GM19452 (cell line): ENCODE data around the gene NEU2.
"Not testable (repeated sequence)": the region's sequence is repeated elsewhere in the genome, so short reads cannot be mapped to it uniquely, and the experiment has no call there.

Source experiments
- ATAC-seq: cut with Tn5 transposase; IDR thresholded peaks from one replicate; pipeline ENCODE4 v1.9.1; 2021; ENCODE audit not compliant: unreplicated experiment

NEU2 gene

DNA sequence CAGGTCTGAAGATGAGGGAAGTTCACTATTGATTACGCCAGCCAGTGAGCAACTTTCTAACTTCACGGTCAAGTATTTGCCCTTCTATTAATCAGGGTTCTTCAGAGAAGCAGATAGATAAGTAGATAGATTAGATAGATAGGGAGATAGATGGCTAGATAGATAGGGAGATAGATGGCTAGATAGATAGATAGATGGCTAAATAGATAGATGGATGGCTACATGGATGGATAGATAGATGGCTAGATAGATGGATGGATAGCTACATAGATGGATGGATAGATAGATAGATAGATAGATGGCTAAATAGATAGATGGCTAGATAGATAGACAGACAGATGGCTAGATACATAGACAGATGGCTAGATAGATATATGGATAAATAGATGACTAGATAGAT, 22.9 kb downstream of the NEU2 start:
- ATAC-seq = no peak

DNA sequence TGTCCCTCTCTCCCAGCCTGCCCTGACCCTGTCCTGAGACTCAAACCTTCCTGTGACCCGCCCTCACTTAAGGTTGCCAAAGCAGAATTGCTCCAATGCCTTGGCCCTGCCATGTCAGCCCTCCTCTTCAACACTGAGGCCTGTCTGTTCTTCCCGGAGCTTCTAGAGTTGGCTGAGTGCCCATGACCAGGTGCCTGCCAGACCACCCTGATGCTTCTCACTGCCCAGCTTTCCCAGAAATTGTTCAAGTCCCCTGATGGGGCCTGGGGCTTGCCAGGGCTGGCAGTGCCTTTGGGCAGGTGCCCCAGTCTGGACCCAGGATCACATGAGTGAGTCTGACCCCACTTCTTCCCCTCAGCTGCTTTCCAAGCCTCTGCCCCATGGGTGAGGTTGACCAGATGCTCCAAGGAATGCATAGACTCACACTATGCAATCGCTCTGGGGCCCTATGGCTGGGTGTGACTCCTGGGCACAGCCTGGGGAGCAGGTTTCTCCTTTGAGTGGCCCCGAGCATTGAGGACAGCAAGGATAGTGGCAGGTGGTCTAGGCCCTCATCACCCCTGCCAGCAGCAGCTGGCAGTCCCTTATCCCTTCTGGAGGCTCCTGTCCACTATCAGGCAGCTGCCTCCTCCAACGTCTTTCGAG, 24.6 kb downstream of the NEU2 start:
- no peak for ATAC-seq

DNA sequence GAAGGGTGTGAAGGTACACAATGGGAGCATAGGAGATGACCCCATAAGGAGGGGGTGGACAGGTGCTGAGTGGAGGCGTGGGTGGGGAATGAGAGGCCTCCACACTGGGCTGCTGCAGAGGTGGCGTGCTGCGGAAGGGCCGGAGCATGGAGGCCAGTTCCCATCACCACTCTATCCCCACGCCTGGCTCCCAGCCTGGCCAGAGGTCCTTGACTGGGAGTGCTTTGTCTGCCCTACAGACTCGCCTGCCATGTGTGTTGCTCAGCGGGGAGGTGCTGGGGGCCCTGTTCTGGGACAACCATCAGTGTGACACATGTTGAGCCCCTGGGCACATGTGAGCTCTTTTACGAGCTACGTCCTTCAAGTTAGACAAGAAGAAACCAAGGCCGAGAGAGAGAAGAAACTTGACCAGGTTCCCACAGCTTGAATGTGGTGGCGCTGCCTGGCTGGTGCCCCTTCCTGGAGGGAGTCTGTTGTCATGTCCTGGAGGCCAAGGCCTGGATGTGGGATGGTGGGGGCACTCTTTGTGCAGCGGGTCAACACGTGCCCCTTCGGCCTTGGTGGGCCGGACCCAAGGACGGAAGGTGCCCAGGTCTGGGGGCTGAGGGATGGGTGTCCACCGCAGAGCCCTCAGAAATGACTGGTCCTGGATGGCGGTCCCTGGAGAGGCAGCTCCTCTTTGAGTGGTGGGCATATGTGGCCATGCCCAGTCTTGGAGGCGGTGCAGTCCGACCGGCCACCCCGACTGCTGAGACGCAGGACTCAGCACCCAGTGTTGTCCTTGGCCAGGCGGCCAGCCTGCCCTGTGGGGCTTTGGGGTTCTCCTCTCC, 26.5 kb downstream of the NEU2 start:
- ATAC-seq = no peak

DNA sequence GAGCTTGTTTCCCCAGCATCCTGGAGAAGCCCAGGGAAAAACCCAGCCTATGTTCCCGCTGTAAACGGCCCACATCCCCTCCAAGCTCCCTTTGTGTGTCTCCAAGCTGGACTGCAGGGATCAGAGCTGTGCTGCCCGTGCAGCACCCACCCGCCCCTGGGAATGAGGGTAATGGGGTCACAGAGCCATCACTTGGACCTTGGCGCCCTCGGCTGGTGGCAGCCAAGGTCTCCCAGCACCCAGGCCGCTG, 27.0 kb downstream of the NEU2 start:
- no peak for ATAC-seq

DNA sequence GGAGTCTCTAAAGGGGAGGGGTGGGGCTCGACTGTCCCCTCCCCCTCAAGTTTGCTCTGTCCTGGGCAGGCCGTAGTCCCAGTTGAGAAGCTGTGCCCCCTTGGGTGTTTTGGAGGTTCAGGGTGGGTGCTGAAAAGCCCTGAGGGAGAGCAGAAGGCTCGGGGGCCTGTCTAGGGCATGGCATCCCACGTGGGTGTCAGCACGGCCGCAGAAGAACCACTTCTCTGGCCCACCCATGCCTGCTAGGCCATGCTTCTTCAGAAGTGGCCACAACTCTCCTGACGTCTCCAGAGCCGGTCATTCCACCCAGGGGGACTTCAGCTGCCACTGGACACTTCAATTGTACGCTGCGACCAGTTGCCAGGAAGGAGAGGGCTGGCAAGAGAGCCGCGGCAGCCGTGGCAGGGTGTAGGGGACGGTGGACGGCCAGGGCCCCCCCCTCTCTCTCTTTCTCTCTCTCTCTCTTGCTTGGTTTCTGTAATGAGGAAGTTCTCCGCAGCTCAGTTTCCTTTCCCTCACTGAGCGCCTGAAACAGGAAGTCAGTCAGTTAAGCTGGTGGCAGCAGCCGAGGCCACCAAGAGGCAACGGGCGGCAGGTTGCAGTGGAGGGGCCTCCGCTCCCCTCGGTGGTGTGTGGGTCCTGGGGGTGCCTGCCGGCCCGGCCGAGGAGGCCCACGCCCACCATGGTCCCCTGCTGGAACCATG, 27.5 kb downstream of the NEU2 start, which contains the start of gene INPP5D:
Gene INPP5D, plus strand, starts transcription at position 546 of the 704 bp plus-strand sequence. Its CDS starts 137 bp downstream, at position 683.
- peak; percentile 47 for ATAC-seq

DNA sequence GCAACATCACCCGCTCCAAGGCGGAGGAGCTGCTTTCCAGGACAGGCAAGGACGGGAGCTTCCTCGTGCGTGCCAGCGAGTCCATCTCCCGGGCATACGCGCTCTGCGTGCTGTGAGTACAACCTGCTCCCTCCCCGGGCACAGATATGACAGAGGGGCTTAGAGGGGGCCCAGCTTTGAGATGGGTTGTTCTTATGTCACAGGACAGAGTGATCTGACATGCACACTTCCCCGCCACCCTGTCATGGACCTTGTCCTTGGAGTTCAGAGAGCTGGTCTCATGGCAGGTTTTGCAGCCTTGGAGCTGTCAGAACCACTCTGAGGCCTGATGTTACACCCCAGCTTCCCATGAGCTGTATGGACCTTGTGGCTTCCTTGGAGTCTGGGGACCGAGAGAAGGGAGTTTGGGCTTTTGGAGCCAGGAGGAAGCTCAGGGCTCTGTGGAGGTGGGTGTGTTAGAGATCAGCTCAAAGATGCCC, 28.1 kb downstream of the NEU2 start:
- ATAC-seq = no peak

DNA sequence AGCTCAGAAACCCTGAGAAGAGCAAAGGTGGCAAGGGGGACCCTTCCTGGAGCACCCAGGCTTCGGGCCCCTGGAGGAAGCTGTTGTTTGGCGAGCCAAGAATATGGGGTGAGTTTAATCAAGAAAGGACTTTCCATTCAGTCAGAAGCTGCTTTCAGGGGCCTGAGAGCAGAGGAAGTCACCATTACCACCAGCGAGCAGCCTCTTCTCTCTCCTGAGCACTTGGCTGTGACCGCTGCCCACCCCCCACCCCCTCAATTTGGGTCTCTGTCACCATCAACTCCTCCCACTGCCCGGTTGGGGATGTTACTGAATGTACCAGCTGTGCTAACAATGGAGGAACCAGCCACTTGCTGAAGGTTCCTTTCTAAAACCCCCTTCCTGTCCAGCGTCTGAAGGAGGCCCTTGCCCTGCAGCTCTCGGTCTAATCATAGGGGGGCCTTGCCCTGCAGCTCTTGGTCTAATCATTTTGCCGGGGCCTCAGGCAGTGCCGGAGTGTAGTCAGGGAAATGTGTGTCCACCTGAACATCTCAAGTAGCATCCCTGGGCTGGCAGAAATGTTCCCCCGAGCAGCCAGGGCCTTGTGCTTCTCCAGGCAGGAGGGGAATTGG, 28.6 kb downstream of the NEU2 start:
- ATAC-seq = peak; percentile 16

DNA sequence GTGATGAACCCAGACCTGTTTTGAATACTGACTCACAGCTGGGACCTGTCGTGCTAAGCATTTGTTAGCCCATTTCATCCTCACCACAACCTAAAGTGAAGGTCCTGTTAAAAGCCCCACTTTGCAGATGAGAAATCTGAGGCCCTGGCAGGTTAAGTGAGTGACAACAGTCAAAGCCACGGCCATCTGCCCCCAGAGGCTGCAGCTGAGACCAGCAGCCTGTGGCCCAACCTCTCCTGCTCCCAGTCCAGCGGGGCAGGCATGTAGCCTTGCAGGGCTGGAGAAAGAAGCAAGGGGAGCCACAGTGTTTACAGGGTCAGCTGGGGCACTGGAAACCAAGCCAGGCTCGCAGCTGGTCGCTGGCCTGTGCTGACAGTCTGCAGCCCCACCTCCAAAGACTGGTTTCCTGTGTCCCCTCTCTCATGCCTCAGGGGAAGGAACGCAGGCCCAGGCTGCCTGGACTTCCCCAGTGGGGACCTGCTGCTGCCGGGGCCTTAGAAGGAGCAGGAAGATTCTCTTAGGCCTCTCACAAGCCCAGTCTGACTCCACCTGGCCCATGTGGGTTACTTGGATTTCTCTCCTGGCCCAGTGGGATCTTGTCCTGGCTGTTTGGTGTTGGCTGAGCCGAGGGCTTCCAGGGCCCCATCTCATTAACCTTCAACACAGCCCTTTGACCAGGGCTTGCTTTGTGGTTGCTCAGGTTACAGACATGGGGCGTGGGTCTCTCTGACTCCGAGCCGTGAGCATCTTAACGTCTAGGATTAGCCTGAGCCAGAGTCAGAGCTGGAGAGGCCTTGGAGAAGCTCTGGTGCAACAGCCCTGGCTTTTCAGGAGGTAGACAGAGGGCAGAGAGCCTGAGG, 29.3 kb downstream of the NEU2 start:
- ATAC-seq = peak; percentile 30

DNA sequence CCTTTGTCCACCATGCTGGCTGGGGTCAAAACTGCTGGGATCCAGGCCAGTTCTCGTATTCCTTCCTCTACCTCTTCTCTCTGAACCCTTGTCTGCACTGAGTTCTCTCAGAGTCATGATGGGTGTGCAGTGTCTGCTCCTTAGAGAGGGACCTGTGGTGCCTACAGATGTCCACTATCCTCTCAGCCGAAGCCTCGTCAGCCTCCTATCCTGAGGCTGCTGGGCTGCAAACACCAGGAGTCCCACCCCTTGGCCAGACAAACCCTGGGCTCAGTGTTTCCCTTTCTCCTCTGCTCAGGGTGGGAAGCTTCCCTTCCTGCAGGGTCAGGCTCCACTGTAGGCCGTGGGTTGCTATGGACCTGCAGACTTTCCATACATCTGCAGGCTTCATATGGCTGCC, 30.0 kb downstream of the NEU2 start:
- ATAC-seq = no peak

DNA sequence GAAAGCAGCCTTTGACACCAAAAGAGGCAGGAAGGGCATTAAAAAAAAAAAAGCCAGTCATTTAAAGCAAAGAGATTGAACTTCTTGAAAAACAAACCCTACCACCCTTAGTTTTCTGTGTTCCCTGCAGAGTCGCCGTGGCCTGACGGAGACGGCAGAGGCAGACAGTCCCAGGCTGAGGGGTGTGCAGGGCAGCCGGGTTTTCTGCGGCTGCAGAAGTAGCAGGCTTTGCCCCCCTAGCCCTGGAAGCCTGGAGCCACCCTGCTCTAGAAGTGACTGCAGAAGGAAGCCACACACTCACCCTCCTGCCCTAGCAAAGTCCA, 30.4 kb downstream of the NEU2 start:
- no peak for ATAC-seq

DNA sequence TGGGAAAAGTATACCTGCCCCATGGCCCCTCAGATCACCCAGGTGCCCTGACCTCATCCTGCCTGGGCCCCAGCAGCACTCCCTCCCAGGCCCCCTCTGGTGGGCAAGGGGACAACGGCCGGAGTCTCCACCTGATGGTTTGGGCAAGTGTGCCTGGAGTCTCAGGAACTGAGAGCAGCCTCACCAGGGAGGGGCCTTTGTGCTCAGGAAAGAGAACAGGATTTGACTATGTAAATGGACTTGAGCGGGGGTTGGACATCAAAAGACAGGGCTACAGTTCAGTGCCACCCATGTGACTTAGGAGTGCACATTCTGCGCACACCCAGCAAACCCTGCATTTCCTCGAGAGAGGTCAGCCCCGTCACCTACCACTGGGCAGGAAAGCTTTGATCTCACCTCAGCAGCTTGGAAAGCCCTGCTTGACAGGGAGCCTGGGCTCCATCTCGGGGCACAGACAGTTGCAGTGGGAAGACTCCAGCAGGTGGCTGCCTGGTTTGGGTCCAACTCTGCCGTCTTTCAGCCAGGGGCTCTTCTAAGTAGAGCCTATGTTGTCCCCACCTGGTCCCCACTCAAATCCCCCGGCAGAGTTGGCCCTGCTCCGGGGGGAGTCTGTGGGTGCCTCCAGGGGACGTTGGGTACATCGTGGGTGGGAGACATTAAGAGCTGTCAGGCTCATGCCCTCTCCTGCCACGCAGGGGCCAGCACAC, 30.9 kb downstream of the NEU2 start:
- ATAC-seq = peak; percentile 42

DNA sequence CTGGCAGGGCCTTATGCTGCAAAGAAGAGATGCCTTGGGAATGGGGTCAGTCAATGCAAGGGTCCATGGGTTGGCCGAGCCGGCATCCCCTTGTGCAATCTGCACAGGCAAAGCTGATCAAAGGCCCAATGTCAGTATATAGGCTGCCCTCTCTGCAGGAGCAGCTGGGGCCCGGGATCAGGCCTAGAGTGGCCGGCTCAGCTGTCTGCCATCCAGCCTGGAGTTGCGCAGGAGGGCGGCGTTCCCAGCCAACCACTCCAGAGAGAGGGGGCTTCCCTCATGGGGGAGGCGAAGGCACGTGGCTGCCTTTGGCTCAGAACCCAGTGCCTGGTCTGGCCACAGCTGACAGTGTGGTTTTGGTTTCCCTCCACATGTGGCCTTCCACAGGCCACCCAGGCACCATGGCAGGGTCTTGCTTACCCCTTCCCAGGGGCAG, 31.5 kb downstream of the NEU2 start:
- ATAC-seq = no peak

DNA sequence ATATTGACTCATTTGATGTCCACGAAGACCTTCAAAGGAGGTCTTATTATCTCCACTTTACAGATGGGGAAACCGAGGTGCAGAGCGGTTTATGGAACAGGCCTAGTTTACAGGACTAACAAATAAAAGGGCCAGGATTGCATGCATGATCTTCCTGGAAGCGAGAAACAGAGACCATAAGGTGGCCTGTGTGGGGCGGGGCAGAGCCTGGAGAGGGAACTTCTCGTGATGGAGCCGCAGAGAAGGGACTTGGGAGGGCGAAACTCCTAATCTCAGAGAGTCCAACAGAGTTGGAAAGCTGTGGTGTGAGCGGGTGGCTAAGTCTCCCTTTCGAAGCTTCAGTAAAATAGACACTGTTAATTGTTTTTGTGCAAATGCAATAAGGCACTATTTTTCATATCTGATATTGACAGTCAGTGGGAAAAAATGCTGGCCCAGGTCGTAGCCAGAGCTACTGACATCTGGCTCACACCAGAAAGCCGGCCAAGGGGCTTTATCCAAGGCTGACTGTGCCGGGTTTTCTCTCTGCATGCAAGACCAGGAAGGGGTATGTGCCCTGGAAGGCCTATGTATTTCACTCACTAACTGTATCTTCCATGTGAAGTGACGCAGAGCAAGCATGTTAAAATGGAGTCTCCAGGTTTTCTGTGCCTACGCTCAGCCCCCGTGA, 32.2 kb downstream of the NEU2 start:
- ATAC-seq = no peak

DNA sequence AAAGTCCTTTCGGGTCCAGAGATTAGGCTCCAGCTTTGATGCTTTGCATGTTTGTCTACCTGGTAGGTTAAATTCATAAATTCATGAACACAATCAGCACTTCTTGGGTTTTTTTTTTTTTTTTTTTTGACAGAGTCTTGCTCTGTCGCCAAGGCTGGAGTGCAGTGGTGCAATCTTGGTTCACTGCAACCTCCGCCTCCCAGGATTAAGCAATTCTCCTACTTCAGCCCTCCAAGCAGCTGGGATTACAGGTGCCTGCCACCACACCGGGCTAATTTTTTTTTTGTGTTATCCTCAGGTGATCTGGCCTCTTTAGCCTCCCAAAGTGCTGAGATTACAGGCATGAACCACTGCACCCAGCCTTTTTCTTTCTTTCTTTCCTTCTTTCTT, 32.7 kb downstream of the NEU2 start:
- ATAC-seq = not testable (repeated sequence)

DNA sequence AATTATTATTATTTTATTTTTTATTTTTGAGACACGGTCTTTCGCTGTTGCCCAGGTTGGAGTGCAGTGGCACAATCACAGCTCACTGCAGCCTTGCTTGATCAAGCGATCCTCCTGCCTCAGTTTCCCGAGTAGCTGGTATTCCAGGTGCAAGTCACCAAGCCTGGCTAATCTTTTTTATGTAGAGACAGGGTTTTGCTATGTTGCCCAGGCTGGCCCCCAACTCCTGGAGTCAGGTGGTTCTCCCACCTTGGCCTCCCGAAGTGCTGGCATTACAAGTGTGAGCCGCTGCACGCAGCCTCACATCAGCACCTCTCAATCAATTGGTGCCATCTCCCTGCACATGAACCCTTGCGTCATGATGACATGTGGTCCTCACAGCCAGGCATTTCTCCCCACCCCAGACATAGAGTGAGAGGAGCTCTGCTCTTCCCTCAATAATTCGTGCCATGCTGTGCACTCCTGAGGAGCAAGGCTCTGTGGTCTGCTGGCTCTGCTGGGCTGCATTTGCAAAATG, 33.5 kb downstream of the NEU2 start:
- ATAC-seq = no peak

DNA sequence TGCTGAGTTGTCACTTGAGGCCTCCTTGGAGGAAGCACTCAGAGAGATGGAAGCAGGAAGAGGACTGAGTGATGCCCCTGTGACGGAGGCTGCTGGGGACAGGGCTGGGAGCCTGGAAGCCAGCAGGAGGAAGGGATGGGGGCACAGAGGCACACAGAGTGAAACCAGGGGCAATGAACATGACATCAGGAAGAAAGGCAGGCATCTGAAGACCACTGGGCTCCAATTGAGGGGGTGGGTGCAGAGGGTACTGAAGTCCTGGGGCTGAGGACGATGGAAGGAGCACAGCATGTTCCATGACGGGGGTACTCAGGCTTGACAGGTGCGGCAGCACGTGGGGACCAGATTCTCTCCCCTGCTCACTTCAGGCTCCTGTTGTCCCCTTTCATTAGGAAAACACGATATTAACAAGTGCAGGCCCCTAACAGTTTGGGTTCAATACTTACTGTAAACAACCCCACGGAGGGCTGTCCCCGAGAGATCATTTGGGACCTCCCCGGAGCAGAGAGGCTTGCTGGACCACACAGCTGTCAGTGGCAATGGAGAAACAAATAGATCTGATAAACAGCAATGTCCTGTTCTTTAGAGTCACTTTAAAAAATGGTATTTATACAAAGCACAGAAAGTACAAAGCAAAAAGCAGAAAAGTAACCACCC, 36.4 kb downstream of the NEU2 start:
- no peak for ATAC-seq

DNA sequence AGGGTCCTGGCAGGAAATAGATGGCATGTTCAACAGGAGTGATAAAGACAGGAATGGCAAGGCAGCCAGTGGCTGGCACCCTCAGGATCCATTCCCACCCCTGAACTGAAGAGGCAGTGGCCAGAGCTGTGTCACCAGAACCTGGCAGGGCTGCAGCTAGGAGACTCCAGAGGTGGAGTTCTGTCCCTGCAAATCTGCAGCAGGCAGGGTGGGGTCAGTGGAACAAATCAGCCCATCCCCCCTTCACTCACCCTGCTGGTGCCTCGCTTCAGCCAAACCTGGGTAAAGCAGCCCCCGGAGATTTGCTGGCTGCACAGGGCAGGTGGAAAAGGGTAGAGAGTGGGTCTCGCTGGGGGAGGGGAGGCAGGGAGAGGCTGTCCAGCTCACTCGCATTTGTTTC, 40.4 kb downstream of the NEU2 start:
- no peak for ATAC-seq

DNA sequence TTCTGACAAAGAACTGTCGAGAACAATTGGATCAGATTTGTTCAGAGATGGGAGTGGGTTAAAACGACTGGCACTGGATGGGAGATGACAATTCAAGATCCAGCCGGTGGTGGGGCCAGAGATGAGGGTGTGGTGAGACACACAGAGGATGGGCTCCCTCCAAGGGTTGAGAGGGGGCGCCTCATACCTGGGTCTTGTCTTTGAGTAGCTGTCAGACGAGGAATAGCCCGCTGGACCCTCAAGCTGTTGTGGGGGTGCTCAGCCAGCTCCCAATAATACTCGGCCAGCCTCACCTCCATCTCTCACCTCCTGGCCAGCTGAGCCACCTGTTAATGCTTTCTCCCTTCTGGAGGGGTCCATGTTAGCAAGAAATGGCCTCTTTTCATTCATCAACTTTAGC, 41.6 kb downstream of the NEU2 start:
- no peak for ATAC-seq
